GM21360 (cell line): Measurements from ENCODE around the gene KIAA1549.
"Not testable (repeated sequence)": the region's sequence is repeated elsewhere in the genome, so short reads cannot be mapped to it uniquely, and the experiment has no call there.

Source experiments
- ATAC-seq: cut with Tn5 transposase; IDR thresholded peaks from one replicate; pipeline ENCODE4 v1.9.1; 2021; ENCODE audit warnings: mild to moderate bottlenecking, moderate library complexity; ENCODE audit not compliant: unreplicated experiment

KIAA1549 gene

GRCh38 chr7:138821912-138822311 is 159.3 kb downstream of the KIAA1549 start:
- no peak for ATAC-seq

GRCh38 chr7:138819625-138820024 is 161.6 kb downstream of the KIAA1549 start:
- no peak for ATAC-seq

GRCh38 chr7:138816650-138817049 is 164.5 kb downstream of the KIAA1549 start:
- no peak for ATAC-seq

GRCh38 chr7:138814816-138815332 is 166.3 kb downstream of the KIAA1549 start:
- no peak for ATAC-seq

- no peak for ATAC-seq
Measured at GRCh38 chr7:138813945-138814344, 167.2 kb downstream of the KIAA1549 start.

- ATAC-seq: not testable (repeated sequence)
Measured at GRCh38 chr7:138811327-138811726, 169.9 kb downstream of the KIAA1549 start.

- ATAC-seq: no peak
Measured at GRCh38 chr7:138809346-138809745, 171.8 kb downstream of the KIAA1549 start.

GRCh38 chr7:138804618-138805017 is 176.6 kb downstream of the KIAA1549 start:
- no peak for ATAC-seq

GRCh38 chr7:138802706-138803105 is 178.5 kb downstream of the KIAA1549 start:
- ATAC-seq: no peak

- no peak for ATAC-seq
Measured at GRCh38 chr7:138801256-138801655, 179.9 kb downstream of the KIAA1549 start.

GRCh38 chr7:138799336-138800000 is 181.7 kb downstream of the KIAA1549 start:
- ATAC-seq: no peak

- no peak for ATAC-seq
Measured at GRCh38 chr7:138798836-138799235, 182.4 kb downstream of the KIAA1549 start.

- ATAC-seq: no peak
Measured at GRCh38 chr7:138797715-138798320, 183.4 kb downstream of the KIAA1549 start, which contains the start of the genes ATP6V0A4 and TMEM213. TSS of gene ATP6V0A4 (minus strand) at chr7:138798196. CDS start at chr7:138771247, 26,949 bp downstream. TSS of gene TMEM213 (plus strand) at chr7:138797994. CDS start at chr7:138798105, 111 bp downstream.

GRCh38 chr7:138797046-138797445 is 184.1 kb downstream of the KIAA1549 start:
- not testable (repeated sequence) for ATAC-seq

GRCh38 chr7:138796038-138796615 is 185.1 kb downstream of the KIAA1549 start:
- no peak for ATAC-seq

- no peak for ATAC-seq
Measured at GRCh38 chr7:138785587-138786437, 195.4 kb downstream of the KIAA1549 start.

- no peak for ATAC-seq
Measured at GRCh38 chr7:138784692-138785091, 196.5 kb downstream of the KIAA1549 start.
